GM12878 (cell line): ENCODE results near the gene C10orf67. TPM values are rescaled to one million over a fixed set of nuclear protein-coding genes. Genes with fewer than 3 reads are reported as not detected.

Source experiments
- ATAC-seq: fragments of 200-7000 bp; cut with Tn5 transposase; 3 replicates; pipeline ENCODE4 v1.9.1; 2020; ENCODE audit warnings: mild to moderate bottlenecking, moderate library complexity
- BruUV-seq: library from RNA; stranded (reverse); fragments of 400-500 nt; replicated peaks from 2 replicates; lab custom pipeline; 2021; lab: Mats Ljungman, UMichigan
- CTCF ChIA-PET: fragments of 300-600 bp; sonication (Branson Sonifier 250); formaldehyde crosslinking; extraction: SDS; loops from one replicate; lab custom pipeline; 2021; ENCODE audit warnings: inconsistent platforms; lab: Yijun Ruan, JAX
- POLR2A ChIA-PET: fragments of 350-600 bp; formaldehyde crosslinking; extraction: SDS; loops from one replicate; lab custom pipeline; 2021; ENCODE audit warnings: inconsistent platforms; lab: Charles Lee
- RAD21 ChIA-PET: fragments of 300-600 bp; sonication (Branson Sonifier 250); formaldehyde crosslinking; loops from one replicate; lab custom pipeline; 2023; ENCODE audit warnings: antibody characterized with exemption; ENCODE audit not compliant: unreplicated experiment; lab: Charles Lee
- SMC1A ChIA-PET: fragments of 300-600 bp; sonication (Branson Sonifier 250); formaldehyde crosslinking; loops from one replicate; lab custom pipeline; 2023; ENCODE audit not compliant: unreplicated experiment, uncharacterized antibody; lab: Charles Lee
- DNase-seq: peaks from one replicate; pipeline ENCODE4 v3.0.0-alpha.2; 2011; ENCODE audit warnings: low read depth, low spot score
- FAIRE-seq: peaks from 3 replicates; lab custom pipeline; 2011; peaks lifted over from hg19 to GRCh38; lab: Jason Lieb, UNC
- H2AFZ ChIP-seq: 2 replicates; pipeline ENCODE4 v1.6.0; 2011; ENCODE audit warnings: low read depth, low read length, control low read depth; ENCODE audit not compliant: control insufficient read depth
- H3K27ac ChIP-seq: 2 replicates; pipeline ENCODE4 v1.5.1; 2011; ENCODE audit warnings: control low read depth; ENCODE audit not compliant: control insufficient read depth, insufficient read depth
- H3K27me3 ChIP-seq, 2 experiments: replicated peaks in 1 of 2; 2 replicates each; pipeline versions ENCODE4 v1.6.0 to v1.6.1; 2011; ENCODE audit warnings: low read length in 1 of 2; ENCODE audit not compliant: control insufficient read depth in 2 of 2, insufficient read depth in 2 of 2
- H3K36me3 ChIP-seq, 2 experiments: 2 replicates each; pipeline ENCODE4 v1.5.1; 2011; ENCODE audit warnings: low read length in 1 of 2; ENCODE audit not compliant: control insufficient read depth in 2 of 2, insufficient read depth in 2 of 2
- H3K4me1 ChIP-seq: 2 replicates; pipeline ENCODE4 v1.6.1; 2011; ENCODE audit warnings: mild to moderate bottlenecking, low read length, moderate library complexity, mixed read lengths; ENCODE audit not compliant: control insufficient read depth, insufficient read depth
- H3K4me2 ChIP-seq: 2 replicates; pipeline ENCODE4 v1.6.0; 2011; ENCODE audit warnings: control low read depth; ENCODE audit not compliant: control insufficient read depth, insufficient read depth
- H3K4me3 ChIP-seq: fragments of 200-600 bp; sonication (generic); 2 replicates; pipeline ENCODE4 v1.5.1; 2016
- H3K79me2 ChIP-seq: 2 replicates; pipeline ENCODE4 v1.6.0; 2011; ENCODE audit warnings: low read length; ENCODE audit not compliant: control insufficient read depth, insufficient read depth
- H3K9ac ChIP-seq: 2 replicates; pipeline ENCODE4 v1.8.0; 2011; ENCODE audit warnings: low read length, control low read depth, mixed read lengths; ENCODE audit not compliant: control insufficient read depth, insufficient read depth
- H3K9me3 ChIP-seq: replicated peaks from 3 replicates; pipeline ENCODE4 v1.5.1; 2011; ENCODE audit warnings: mild to moderate bottlenecking, low read length; ENCODE audit not compliant: control insufficient read depth, insufficient read depth
- H4K20me1 ChIP-seq: 2 replicates; pipeline ENCODE4 v1.6.0; 2011; ENCODE audit not compliant: control insufficient read depth, insufficient read depth
- BCL11A ChIP-seq: IDR thresholded peaks from 2 replicates; pipeline ENCODE4 v1.6.1; 2011; ENCODE audit warnings: low read depth, low read length
- CREB1 ChIP-seq: IDR thresholded peaks from 2 replicates; pipeline ENCODE4 v1.6.1; 2012; ENCODE audit warnings: low read depth, mild to moderate bottlenecking, inconsistent platforms
- CTCF ChIP-seq, 3 experiments: IDR thresholded peaks in 2 of 3; conservative IDR thresholded peaks in 1 of 3; 2 replicates each; pipeline ENCODE4 v1.5.1; 2011; ENCODE audit warnings: low read depth in 3 of 3, low read length in 3 of 3, mild to moderate bottlenecking in 3 of 3, control low read depth in 2 of 3, moderate library complexity in 2 of 3, inconsistent platforms in 1 of 3, mixed read lengths in 1 of 3; ENCODE audit not compliant: control insufficient read depth in 2 of 3, insufficient read depth in 1 of 3; ENCODE audit errors: extremely low read depth in 1 of 3
- GATAD2B ChIP-seq: fragments of 450-650 bp; conservative IDR thresholded peaks from 2 replicates; pipeline ENCODE4 v1.6.1; 2017; ENCODE audit warnings: low read depth, mild to moderate bottlenecking, moderate library complexity
- KAT2A ChIP-seq: conservative IDR thresholded peaks from 2 replicates; pipeline ENCODE4 v1.6.1; 2011; ENCODE audit warnings: low read depth, low read length; ENCODE audit not compliant: control insufficient read depth
- NBN ChIP-seq: fragments of 450-650 bp; IDR thresholded peaks from 2 replicates; pipeline ENCODE4 v1.6.1; 2016
- PAX8 ChIP-seq: fragments of 450-650 bp; IDR thresholded peaks from 2 replicates; pipeline ENCODE4 v1.6.1; 2017; ENCODE audit warnings: mild to moderate bottlenecking, moderate library complexity
- RAD21 ChIP-seq: IDR thresholded peaks from 2 replicates; pipeline ENCODE4 v1.6.1; 2011; ENCODE audit warnings: mild to moderate bottlenecking, low read depth, low read length, moderate library complexity; ENCODE audit not compliant: insufficient read depth
- RAD51 ChIP-seq: fragments of 450-650 bp; IDR thresholded peaks from 2 replicates; pipeline ENCODE4 v1.6.1; 2016; ENCODE audit warnings: moderate library complexity, mild to moderate bottlenecking, inconsistent platforms
- RB1 ChIP-seq: fragments of 450-650 bp; formaldehyde crosslinking; IDR thresholded peaks from 2 replicates; pipeline ENCODE4 v1.6.1; 2017; ENCODE audit warnings: mild to moderate bottlenecking, borderline replicate concordance
- RELB ChIP-seq: fragments of 450-650 bp; IDR thresholded peaks from 2 replicates; pipeline ENCODE4 v1.6.1; 2017; ENCODE audit warnings: low read depth, mild to moderate bottlenecking, moderate library complexity
- REST ChIP-seq: IDR thresholded peaks from 2 replicates; pipeline ENCODE4 v1.6.1; 2012; ENCODE audit warnings: mild to moderate bottlenecking, low read depth, low read length
- SMC3 ChIP-seq: IDR thresholded peaks from 2 replicates; pipeline ENCODE4 v1.6.1; 2011; ENCODE audit warnings: low read length, improper control_type of control experiment, borderline replicate concordance
- SP1 ChIP-seq: IDR thresholded peaks from one replicate; pipeline ENCODE4 v1.6.1; 2011; ENCODE audit warnings: low read depth, low read length
- ZNF384 ChIP-seq: IDR thresholded peaks from 2 replicates; pipeline ENCODE4 v1.6.1; 2012; ENCODE audit warnings: low read depth, mild to moderate bottlenecking, low read length, improper control_type of control experiment, borderline replicate concordance
- ZSCAN29 ChIP-seq: fragments of 450-650 bp; IDR thresholded peaks from 2 replicates; pipeline ENCODE4 v1.6.1; 2017; ENCODE audit warnings: mild to moderate bottlenecking, moderate library complexity
- WGBS: methylation state at CpG from one replicate; pipeline ENCODE4 v1.1.6; 2016; ENCODE audit warnings: low lambda C conversion rate; ENCODE audit not compliant: insufficient replicate concordance, insufficient coverage; ENCODE audit errors: missing lambda C conversion rate; 5-methylcytosine and 5-hydroxymethylcytosine counted together
- in situ Hi-C: fragments of 300-500 bp; cut with MboI; formaldehyde crosslinking; loops from 9 replicates; pipeline ENCODE4 v1.14.3; 2018; ENCODE audit warnings: mixed read lengths
- intact Hi-C: fragments of 100-400 bp; cut with micrococcal nuclease; formaldehyde crosslinking; loops from one replicate; pipeline ENCODE4 v1.14.2; 2022; ENCODE audit not compliant: unreplicated experiment
- polyA plus RNA-seq, 11 experiments: library from polyadenylated mRNA; depleted of rRNA in 4 of 11; unstranded in 6 of 11; stranded (reverse) in 5 of 11; fragments of >200 nt; fragmentation: Nextera tagmentation in 4 of 11; fragmentation: Illumina TruSeq in 1 of 11; extraction: Ambion mirVana in 4 of 11; extraction: Trizol in 1 of 11; gene quantifications; 1 replicate in 1 of 11; 2 replicates in 10 of 11; pipeline versions ENCODE4 v1.2.1 to v1.2.3, GENCODE V29; 2011 to 2016; ENCODE audit warnings: inconsistent platforms in 2 of 11, missing spikeins in 2 of 11, low read depth in 1 of 11
- total RNA-seq, 4 experiments: library from RNA; depleted of rRNA in 3 of 4; stranded (reverse); fragments of >200 nt in 3 of 4; fragmentation: Illumina TruSeq in 1 of 4; extraction: Trizol in 1 of 4; gene quantifications; 2 replicates each; pipeline versions ENCODE4 v1.2.1 to v1.2.3, GENCODE V29; 2013 to 2021

Gene C10orf67
- total and polyA plus RNA-seq, 10 of the 15 experiments (the other 5 are each of a cell fraction or from before 2014, with no cell fraction given), result 0.06 TPM; not detected in 9

GRCh38 chr10:23314835-23315239, 29.8 kb downstream of the C10orf67 start:
- H3K9ac ChIP-seq, result no peak overlapping the region
- in situ Hi-C loops (loop anchor here (5.0 kb wide), 2 partner anchors 217 to 382 kb away; no protein-coding TSS in a partner anchor), intact Hi-C loops (loop anchor here (1.0 to 10.0 kb wide), 3 partner anchors 210 to 880 kb away; no protein-coding TSS in a partner anchor)
- SMC1A ChIA-PET, result interaction anchor here (0.7 to 2.2 kb wide), 11 partner anchors 26 to 1242 kb away, joined by 3 to 18 read pairs (median 3); no protein-coding TSS in a partner anchor
- H3K9me3 ChIP-seq, result no peaks in the 10 kb centered on the region; the same call in 2 of the 3 replicates
- FAIRE-seq (peak; percentile 68), ATAC-seq (peak; percentile 61), DNase-seq (peak; percentile 28)
- RAD21 ChIA-PET, result interaction anchor here (0.9 to 1.2 kb wide), 9 partner anchors 157 to 1244 kb away, joined by 3 to 5 read pairs (median 3); no protein-coding TSS in a partner anchor
- no peak overlapping the region for H2AFZ ChIP-seq
- CTCF ChIA-PET, result interaction anchor here (0.6 to 3.2 kb wide), 29 partner anchors 9 to 1242 kb away, joined by 3 to 36 read pairs (median 4); no protein-coding TSS in a partner anchor
- H3K36me3 ChIP-seq, result no peaks in the 10 kb centered on the region
- H3K4me1 ChIP-seq, result no peaks in the 10 kb centered on the region
- WGBS, result 7% methylated on average over 3 of the region's 3 CpGs
- no TSS peak for BruUV-seq
- no peak overlapping the region for H3K27ac ChIP-seq
- POLR2A ChIA-PET, result interaction anchor here (0.6 kb wide), 1 partner anchor 32 kb away, joined by 3 read pairs; no protein-coding TSS in a partner anchor
- H3K27me3 ChIP-seq, result no peaks in the 10 kb centered on the region
- H3K4me2 ChIP-seq, result no peak overlapping the region
- no peaks in the 10 kb centered on the region for H3K79me2 ChIP-seq
- H4K20me1 ChIP-seq, result no peaks in the 10 kb centered on the region
- no peak for TF ChIP-seq RB1
- TF ChIP-seq SMC3, result peak; percentile 92
- TF ChIP-seq NBN, result no peak
- no peak for TF ChIP-seq PAX8
- TF ChIP-seq CREB1, result no peak
- no peak for TF ChIP-seq REST
- no peak for TF ChIP-seq KAT2A
- peak; percentile 55 to 70 (median 62) for TF ChIP-seq CTCF (IDR thresholded peaks at IDR 0.05 in 2 of 3, conservative IDR thresholded peaks at IDR 0.05 in 1 of 3; ENCODE audit: control insufficient read depth in 2 of 3, extremely low read depth in 1 of 3, insufficient read depth in 1 of 3, low read depth in 3 of 3, low read length in 3 of 3)
- no peak for TF ChIP-seq BCL11A
- TF ChIP-seq GATAD2B, result no peak
- TF ChIP-seq RELB, result no peak
- peak; percentile 85 for TF ChIP-seq ZNF384
- TF ChIP-seq ZSCAN29, result no peak
- TF ChIP-seq SP1, result no peak
- no peak for TF ChIP-seq RAD51
- TF ChIP-seq RAD21, result peak; percentile 80
- H3K4me3 ChIP-seq, result no peak overlapping the region
